ENCODE measurements around the gene OR10H2. TPM values are rescaled to one million over a fixed set of nuclear protein-coding genes. Genes with fewer than 3 reads are reported as not detected.

OR10H2 gene
- not detected in 2 replicates for total RNA-seq

DNA sequence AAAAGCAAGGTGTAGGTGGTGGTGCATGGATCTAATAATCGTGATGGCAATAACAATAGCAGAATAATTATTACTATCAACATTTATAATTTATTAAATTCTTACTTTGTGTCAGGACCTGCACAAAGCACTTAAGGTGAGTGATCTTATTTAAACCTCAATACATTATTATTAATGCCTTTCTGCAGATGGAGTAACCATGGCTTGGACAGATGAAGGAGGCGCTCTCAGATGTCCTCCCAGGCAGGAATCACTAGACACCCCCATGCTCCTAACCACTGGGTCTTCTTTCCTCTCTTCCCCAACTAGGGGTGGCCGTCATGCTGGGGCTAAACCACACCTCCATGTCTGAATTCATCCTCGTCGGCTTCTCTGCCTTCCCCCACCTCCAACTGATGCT lies at the start of gene OR10H2:
TSS of gene OR10H2 (plus strand) at position 301 of the 400 bp plus-strand sequence. CDS start at position 321, 20 bp downstream.

GRCh38 chr19:15737722-15738121 lies 9.9 kb downstream of the OR10H2 start, which contains the start of gene OR10H3:
Gene OR10H3, plus strand, starts transcription at chr19:15737985. Its CDS starts 3,408 bp downstream, at chr19:15741393.

Other genes with a start within 250 kb of the OR10H2 start
- gene PGLYRP2, start 248.5 kb upstream of the OR10H2 start, total RNA-seq, result not detected in 2 replicates
- under 0.01 TPM in 1 of 2 replicates, not detected in the other for gene CYP4F22, start 219.5 kb upstream of the OR10H2 start, total RNA-seq
- not detected in 2 replicates for gene CYP4F8, start 112.8 kb upstream of the OR10H2 start, total RNA-seq
- 1.0 and 1.4 TPM in 2 replicates for gene CYP4F3, start 87.1 kb upstream of the OR10H2 start, total RNA-seq
- gene CYP4F12, start 54.9 kb upstream of the OR10H2 start, total RNA-seq, result 0.34 and 2.3 TPM in 2 replicates
- not detected in 2 replicates for gene OR10H3, start 10.0 kb downstream of the OR10H2 start, total RNA-seq
- not detected in 2 replicates for gene OR10H5, start 59.6 kb downstream of the OR10H2 start, total RNA-seq
- not detected in 2 replicates for gene OR10H1, start 87.6 kb downstream of the OR10H2 start, total RNA-seq
- gene CYP4F2, start 170.1 kb downstream of the OR10H2 start, total RNA-seq, result under 0.01 TPM in 1 of 2 replicates, not detected in the other
- gene CYP4F11, start 206.5 kb downstream of the OR10H2 start, total RNA-seq, result 4.6 and 8.5 TPM in 2 replicates
- gene OR10H4, start 221.0 kb downstream of the OR10H2 start, total RNA-seq, result not detected in 2 replicates